H4 (cell line): ENCODE data around the gene THAP7. TPM values are rescaled to one million over a fixed set of nuclear protein-coding genes. Genes with fewer than 3 reads are reported as not detected.

Experiments used
- DNase-seq: peaks from one replicate; pipeline ENCODE4 v3.0.0-alpha.2; 2015; ENCODE audit warnings: low spot score
- total RNA-seq: library from RNA; depleted of rRNA; stranded (reverse); fragments of >200 nt; shearing (Covaris generic); gene quantifications from 2 replicates; pipeline ENCODE4 v1.2.3, GENCODE V29; 2014

THAP7 gene
- total RNA-seq, 1 experiment from 2014 or later, result 45.8 TPM

DNA sequence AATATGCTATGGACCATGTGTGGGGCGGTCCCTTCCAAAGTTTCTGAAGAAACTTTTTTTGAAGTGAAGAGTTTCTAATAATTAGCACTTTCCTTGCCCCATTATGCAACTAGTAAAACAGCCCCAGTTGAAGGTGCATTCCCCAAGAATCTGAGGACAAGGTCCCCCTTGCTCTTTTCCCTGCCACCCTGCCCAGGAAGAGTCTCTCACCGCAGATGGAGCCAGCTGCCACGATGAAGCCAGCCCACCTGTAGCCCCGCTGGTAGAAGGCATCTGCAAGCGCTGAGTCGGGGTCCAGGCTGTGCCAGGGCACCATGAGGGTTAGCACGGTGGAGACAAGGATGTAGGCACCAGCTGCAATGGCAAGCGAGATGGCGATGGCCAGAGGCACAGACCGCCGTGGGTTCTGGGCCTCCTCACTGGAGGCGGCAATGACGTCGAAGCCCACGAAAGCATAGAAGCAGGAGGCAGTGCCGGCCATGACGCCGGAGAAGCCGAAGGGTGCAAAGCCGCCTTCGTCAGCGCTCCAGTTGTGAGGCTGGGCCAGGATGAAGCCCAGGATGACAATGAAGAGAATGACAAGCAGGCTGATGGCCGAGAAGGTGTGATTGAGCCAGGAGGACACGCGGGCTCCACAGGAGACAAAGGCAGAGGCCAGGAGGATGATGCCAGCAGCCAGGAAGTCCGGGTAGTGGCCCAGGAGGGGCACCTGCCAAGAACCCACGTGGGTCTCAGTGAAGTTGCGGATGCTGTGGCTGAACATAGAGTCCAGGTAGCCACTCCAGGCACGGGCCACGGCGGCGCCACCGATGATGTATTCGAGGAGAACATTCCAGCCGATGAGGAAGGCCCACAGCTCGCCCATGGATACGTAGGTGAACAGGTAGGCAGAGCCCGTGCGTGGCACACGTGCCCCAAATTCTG lies 29.0 kb upstream of the THAP7 start:
- no peak for DNase-seq

DNA sequence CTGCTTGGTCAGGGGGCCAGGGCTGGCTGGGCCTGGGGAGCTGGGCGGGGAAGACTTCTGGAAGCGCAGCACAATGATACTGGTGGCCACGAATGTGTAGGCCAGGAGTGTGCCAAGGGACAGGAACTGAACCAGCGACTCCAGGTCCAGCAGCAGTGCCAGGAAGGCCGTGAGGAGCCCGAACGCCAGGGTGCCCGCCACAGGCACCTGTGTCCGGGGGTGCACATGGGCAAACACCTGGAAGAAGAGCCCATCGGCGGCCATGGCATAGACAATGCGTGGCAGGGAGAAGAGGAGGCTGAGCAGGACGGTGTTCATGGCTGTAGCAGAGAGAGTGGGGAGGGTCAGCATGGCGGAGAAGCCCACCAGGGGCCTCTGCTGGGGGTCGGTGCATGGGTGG lies 28.1 kb upstream of the THAP7 start:
- DNase-seq, result no peak

DNA sequence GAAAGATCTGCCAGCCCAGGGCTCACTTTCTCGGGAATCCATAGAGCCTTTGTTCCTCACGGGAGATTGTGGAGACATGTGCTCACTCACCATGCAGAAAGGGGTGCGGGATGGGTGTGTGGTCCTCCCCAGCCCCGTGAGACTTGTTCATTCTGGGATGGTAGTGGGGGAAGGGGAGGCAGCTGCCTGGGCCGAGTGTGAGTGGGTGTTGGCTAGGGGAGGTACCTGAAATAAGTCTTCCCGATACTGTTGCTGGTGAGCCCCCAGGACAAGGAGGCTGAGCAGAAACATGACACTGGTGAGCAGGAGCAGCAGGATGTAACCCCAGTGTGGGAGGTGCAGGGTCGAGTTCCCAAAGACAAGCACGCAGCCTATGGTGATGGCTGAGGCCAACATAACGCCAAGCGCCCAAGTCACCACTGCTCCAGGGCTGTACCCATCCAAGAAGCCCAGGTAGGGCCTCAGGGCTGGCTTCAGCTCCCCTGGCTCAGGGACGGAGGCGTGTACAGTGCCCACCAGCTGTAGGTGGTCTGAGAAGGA lies 27.6 kb upstream of the THAP7 start:
- DNase-seq, result no peak

DNA sequence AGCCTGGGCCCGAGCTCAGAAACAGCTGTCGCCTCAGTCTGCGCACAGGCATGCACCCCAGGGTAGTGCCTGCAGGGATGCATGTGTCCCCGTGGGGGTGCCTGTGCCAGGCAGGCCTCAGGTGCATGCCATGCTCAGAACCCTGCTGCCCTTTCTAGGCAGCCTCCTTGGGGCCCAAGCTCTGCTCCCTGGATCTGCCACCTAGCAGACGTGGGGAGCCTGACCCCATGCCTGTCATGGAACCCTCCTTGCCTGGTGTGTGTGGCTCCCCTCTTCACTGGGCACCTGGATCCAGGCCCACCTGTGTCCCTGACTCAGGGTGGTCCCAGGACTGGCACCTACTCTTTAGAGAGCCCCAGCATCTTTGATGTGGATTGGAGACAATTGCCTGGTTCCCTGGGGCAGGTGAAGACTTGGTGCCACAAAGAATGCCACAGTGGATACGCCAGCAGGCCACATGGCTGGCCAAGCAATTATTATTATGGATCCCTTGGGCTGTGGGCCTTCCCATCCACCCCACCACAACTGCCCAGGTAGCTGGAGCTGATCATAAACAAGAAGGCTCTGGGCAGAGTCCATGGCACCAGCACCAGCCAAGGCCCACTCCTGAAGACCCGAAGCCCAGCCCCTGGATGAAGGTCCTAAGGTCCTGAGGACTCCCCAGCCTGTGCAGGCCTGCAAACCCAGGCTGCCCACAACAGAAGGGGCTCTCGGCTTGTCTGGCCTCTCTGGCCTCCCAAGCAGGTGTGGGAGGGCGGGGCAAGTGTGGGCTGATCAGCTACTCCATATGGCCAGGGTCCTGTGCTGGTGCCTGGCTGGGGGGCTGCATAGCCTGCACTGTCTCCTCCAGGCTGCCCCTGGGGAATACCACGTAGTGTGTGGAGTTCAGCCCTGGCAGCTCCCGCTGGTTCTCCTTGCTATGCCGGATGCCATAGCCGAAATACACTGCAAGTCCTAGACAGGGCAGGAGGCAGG lies 26.6 kb upstream of the THAP7 start:
- no peak for DNase-seq

DNA sequence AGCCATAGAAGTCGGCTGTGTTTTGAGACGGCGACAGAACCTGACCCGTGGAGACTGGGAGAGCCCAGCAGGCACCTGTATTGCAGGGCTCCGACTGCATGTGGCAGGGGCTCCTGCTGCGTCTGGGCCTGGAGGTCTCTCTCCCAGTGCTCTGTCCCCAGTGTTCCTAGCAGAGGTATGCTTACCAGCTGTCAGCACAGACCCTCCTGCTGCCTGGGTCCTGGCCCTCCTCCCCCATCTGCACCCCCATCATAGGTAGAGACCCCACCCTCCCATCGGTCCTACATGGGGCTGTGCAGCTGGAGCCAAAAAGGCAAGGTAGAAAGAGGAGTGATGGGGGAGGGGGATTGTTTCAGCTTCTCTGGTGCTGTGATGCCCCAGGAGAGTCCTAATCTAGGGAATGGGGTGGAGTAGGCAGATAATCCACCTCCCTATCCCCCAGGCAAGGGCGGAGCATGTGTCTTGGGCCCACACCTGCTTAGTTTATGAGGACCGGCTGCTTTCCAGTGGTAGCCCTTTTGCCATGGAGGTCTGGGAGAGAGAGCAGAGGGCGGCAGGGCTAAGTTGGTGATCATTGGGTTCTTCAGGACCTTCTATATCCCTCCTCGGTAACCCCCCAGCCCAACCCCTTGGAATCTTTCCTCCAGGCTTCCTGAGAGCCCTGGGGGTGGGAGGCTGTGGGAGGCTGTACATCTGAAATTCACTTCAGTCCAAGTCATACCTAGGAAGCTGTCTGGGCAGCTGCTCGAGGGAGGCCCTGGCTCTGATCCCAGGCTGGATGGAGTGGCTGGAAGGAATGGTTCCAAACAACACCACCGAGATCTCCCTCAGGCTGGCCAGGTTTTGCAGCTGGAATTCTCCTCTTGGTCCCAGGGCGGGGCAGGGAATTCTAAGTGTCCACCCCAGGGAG lies 25.1 kb upstream of the THAP7 start:
- no peak for DNase-seq

DNA sequence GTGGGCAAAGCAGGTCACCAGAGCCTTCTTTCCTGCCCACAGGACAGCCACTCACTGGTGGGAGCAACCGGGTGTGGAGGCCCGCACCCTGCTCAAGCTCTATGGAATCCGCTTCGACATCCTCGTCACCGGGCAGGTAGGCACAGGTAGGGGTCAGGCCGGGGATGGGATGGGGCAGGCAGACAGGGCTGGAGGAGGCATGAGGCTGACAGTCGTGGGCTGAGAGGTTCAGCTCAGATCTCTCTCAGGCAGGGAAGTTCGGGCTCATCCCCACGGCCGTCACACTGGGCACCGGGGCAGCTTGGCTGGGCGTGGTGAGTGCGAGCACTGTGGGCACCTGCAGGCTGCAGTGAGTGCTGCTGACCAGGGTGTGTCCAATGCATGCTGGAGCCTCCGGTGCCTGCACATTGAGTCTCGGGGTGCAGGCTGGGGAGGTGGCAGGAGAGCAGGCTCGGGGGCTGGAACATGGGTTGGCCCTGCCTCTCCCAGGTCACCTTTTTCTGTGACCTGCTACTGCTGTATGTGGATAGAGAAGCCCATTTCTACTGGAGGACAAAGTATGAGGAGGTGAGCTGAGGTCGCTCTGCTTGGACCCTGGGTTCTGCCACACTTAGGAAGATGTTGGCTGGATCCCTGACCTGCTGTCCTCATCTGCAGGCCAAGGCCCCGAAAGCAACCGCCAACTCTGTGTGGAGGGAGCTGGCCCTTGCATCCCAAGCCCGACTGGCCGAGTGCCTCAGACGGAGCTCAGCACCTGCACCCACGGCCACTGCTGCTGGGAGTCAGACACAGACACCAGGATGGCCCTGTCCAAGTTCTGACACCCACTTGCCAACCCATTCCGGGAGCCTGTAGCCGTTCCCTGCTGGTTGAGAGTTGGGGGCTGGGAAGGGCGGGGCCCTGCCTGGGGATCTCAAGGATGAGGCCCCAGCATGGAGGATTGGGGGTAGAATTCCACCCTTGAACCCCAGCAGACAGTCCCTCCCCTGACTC lies 24.1 kb upstream of the THAP7 start:
- no peak for DNase-seq

DNA sequence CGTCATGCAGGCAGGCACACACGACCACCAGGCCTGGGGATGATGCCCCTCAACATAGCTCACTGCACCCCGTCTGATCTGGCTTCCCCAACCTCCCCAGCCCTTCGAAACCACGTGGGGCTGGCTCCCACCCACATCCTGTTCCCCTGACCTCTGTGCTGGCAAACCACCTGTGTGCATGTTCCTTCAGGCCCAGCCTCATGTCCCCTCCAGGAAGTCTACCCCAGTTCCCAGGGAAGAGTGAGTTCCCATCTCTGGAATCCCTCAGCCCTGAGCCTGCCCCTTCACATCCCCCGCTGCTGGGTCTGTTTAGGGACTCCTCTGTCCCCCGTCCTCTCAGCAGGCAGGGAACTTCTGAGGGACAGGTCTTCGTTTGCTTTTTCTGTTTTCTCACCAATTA lies 23.3 kb upstream of the THAP7 start:
- DNase-seq, result no peak

DNA sequence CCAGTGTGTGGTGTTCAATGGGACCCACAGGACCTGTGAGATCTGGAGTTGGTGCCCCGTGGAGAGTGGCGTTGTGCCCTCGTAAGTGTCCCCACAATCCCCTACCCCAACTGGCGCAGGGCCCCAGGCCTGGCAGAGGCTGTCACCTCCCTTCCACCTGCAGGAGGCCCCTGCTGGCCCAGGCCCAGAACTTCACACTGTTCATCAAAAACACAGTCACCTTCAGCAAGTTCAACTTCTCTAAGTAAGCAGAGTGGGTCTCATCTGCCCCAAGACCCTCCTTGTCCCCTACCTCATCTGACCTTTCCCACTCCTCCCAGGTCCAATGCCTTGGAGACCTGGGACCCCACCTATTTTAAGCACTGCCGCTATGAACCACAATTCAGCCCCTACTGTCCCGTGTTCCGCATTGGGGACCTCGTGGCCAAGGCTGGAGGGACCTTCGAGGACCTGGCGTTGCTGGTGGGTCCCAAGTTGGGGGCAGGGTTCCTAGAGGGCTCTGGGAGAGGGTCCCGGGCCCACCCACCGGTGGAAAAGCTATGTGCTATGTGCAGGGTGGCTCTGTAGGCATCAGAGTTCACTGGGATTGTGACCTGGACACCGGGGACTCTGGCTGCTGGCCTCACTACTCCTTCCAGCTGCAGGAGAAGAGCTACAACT lies 21.2 kb upstream of the THAP7 start:
- no peak for DNase-seq

DNA sequence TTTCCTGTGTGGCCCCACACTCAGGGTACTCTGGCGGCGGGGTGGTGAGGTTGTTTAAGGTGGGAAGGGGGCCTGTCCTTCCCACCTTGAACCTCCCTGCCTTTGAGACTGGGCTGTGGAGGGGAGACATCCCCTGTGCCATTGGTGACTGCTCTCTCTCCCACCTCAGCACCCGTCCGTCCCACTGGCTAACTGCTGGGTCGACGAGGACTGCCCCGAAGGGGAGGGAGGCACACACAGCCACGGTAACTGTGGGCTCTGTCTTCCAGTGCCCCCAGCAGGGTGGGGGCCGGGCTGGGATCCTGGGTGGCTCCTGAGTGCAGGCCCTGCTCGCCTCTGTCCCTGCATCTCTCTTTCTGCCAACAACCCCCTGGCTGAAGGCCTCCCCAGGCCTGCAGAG lies 20.6 kb upstream of the THAP7 start:
- DNase-seq, result no peak

DNA sequence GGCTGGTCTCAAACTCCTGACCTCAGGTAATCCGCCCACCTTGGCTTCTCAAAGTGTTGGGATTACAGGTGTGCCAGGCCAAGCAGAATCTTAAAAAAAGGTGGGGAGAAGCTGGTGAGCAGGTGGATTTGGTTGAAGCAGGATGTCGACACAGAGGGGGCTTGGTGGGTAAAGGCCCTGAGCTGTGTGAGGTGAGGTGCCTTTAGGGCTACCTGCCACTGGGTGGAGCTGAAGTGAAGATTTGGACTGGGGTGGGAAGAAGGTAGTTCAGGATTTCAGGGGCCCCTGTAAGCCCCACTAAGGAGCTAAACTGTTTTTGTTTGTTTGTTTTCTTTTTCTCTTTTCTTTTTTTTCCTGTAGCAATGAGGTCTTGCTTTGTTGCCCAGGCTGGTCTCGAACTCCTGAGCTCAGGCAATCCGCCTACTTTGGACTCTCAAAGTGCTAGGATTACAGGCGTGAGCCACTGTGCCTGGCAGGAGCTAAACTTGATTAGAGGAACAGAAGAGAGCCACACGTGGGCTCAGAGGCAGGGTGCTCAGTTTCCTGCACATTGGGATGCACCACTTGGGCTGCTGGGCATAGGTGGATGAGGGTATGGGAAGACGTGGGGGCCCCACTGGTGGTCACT lies 19.0 kb upstream of the THAP7 start:
- no peak for DNase-seq

DNA sequence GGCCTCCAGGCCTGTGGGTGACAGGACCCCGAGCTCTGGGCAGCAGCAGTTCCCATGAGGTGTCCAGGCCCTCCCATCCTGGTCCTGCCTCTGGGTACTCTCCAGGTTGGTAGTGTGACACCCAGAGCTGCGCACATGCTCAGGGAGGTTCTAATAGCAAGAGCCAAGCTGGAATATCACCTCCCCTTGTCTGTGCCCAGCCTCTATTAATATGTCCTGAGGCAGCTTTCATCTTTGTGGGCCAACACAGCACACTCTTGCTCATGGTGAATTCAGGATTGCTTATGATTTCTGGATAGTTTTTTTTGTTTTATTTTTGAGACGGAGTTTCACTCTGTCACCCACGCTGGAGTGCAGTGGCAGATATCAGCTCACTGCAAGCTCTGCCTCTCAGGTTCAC lies 16.4 kb upstream of the THAP7 start:
- DNase-seq, result no peak

DNA sequence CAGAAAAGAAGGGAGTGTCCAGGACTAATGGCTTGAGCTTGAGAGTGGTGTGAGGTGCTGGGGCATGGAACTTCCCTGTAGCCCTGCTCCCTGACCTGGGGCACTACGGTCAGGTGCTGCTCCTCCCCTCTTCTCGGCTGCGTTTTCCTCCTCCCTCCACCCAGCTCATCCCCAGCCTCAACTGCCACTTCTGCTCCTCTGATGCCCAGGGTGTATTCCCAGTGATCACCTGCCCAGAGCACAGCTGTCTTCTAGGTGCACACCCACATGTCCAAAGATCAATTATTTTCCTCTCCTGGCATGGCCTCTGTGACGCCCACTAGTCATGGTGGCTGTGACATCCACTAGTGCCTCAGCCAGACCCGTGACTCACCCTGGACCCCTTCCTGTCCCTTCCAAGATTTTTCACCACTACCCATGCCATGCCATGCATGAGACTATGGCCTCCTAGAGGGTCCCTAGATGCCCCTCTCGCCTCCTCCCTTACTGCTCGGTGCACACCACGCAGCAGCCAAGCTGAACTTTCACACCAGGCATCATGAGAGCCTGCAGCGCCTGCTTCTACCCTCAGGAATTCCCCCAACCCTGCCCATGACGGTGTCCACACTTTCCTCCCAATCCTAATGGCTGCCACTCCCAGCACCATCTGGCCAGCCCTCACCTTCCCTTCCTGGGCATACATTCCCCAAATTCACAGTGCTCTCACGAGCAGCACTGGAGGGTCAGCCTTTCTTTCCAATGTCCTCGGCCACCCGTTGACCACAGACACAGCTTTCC lies 14.9 kb upstream of the THAP7 start:
- no peak for DNase-seq

DNA sequence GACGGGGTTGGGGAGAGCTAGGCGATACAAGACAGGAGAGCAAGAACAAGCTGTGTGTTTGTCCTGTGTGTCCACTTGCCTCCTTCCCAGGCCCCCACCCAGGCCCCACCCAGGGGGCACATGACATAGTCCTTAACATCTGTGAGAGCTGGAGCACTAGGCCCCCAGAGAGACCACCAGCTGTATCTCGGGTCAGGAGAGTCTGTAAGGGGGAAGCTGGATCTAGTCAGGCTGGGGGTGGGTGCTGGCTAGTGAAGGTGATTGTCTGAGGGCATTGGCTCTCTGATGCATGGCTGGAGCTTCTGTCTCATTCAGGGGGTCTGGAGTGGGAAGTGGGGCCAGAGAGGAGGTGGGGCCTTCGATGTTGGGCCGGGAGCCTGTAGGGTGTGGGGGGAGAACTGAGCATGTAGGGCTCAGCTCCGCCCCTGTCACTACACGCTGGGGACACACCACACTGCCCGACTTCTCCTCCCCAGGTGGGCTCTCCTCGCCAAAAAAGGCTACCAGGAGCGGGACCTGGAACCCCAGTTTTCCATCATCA lies 13.6 kb upstream of the THAP7 start:
- no peak for DNase-seq

DNA sequence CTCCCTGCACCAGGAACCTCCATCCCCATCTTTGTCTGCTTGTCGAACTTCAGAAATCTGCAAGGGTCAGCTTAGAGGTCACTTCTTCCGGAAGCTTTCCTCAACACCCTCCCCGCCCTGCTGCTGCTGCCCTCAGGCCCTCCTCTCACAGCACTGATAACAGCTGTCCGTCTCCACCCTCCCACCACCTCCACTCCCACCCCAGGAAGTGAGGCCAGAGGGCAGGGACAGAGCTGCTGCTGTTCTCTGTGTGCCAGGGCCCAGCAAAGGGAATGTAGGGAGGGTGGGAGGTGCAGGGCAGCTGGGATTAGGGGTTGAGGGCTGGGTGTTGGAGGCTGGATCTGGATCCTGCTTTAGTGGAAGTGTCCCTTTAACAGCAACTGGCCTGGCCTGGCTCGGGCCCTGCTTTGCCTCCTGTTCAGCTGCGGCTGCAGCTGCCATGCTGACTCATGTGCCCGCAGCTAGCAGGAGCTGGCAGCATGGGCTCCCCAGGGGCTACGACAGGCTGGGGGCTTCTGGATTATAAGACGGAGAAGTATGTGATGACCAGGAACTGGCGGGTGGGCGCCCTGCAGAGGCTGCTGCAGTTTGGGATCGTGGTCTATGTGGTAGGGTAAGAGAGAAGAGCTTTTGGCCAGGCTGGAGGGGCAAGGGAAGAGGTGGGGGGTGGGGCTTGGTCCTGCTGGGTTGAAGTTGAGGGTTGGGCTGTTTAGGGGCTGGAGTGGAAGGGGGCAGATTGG lies 13.0 kb upstream of the THAP7 start, which contains the start of gene P2RX6:
Gene P2RX6 (plus strand): TSS at position 440 of the 740 bp plus-strand sequence. CDS start 10 bp downstream, at position 450.
- DNase-seq, result peak; percentile 53

DNA sequence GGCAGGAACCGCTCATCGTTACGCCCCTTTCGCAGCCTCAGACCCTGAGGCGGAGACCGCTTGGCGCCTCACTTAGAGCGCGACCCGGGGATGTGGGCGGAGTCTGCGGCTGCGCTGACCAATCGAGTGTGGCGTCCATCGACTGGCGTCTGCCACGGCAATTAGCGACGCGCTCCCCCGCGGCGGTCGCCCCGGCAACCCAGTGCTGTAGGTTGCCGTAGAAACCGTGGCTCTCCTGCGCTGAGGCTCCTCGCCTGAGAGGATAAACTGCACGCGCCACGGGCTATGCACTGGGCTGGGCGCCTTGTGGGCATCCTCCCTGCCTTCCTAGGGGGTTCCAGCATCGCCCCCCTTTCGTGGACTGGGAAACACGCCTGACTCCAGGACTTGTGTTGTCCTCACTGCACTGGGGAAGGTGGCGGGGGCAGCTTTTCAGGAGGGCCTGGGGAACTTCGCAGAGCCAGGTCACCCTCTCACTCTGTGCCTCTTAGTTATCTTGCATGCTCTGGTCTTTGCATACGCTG lies 12.3 kb upstream of the THAP7 start:
- peak; percentile 91 for DNase-seq

DNA sequence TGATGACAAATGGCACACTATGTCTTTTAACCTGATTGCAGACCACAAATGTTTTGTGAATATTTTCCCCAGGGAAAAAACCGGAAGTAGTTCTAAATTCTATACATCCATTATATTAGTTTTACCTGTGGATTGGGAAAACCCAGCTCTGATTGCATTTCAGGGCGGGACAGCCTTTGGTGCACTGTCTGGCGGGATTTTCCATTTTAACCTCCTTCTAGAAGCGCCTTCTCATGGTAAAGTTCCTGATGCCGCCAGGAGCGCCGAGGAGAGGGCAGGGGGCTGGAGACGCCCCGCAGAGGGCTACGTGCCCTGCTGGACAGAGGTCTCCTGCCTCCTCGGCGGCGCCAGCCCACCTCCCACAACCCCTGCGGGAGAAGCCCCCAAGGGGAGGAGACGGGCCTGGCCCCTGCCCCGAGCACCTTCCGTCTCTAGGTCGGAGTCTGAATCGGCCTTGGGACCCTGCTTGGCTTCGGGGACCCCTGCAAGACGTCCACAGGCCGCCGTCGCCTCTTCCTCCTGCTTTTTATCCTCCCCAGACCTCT lies 11.8 kb upstream of the THAP7 start:
- DNase-seq, result no peak
